Subcutaneous abdominal adipose tissue (tissue), 5 donors: ENCODE results near the gene TOMM20.
"Not testable (repeated sequence)": the region's sequence is repeated elsewhere in the genome, so short reads cannot be mapped to it uniquely, and the experiment has no call there.

Experiments
- H3K27ac ChIP-seq: one replicate; pipeline ENCODE4 v1.7.0; 2013; ENCODE audit warnings: low read depth, mild to moderate bottlenecking, inconsistent platforms, low read length, moderate library complexity
- H3K27me3 ChIP-seq, 5 donors: one replicate each; pipeline ENCODE4 v1.7.0; 2013; ENCODE audit warnings: low read length in 5 of 5, inconsistent platforms in 1 of 5; ENCODE audit not compliant: control insufficient read depth in 5 of 5, insufficient read depth in 4 of 5
- H3K36me3 ChIP-seq, 5 donors: one replicate each; pipeline ENCODE4 v1.7.0; 2013; ENCODE audit warnings: low read length in 5 of 5; ENCODE audit not compliant: control insufficient read depth in 5 of 5, insufficient read depth in 5 of 5
- H3K4me1 ChIP-seq, 5 donors: one replicate each; pipeline ENCODE4 v1.7.0; 2013; ENCODE audit warnings: low read length in 5 of 5, mild to moderate bottlenecking in 3 of 5, moderate library complexity in 1 of 5; ENCODE audit not compliant: control insufficient read depth in 5 of 5, insufficient read depth in 5 of 5
- H3K4me3 ChIP-seq, 5 donors: one replicate each; pipeline ENCODE4 v1.7.0; 2013; ENCODE audit warnings: low read length in 5 of 5, low read depth in 1 of 5
- H3K9ac ChIP-seq, 5 donors: one replicate each; pipeline ENCODE4 v1.7.0; 2013; ENCODE audit warnings: low read length in 5 of 5, mild to moderate bottlenecking in 4 of 5, moderate library complexity in 3 of 5
- H3K9me3 ChIP-seq, 5 donors: one replicate each; pipeline ENCODE4 v1.7.0; 2013; ENCODE audit warnings: low read length in 5 of 5; ENCODE audit not compliant: control insufficient read depth in 5 of 5
- donor health status: healthy.
- donor health status: healthy.
- donor health status: healthy.
- donor health status: healthy.
- donor health status: healthy.

The TOMM20 gene

GRCh38 chr1:235128456-235129328 is at the start of gene TOMM20:
Gene TOMM20, minus strand, starts transcription at chr1:235128837. Its CDS starts 122 bp downstream, at chr1:235128715.
- H3K27ac ChIP-seq = peak within 1 kb of the TSS; percentile 90
- H3K9me3 ChIP-seq = no peaks in the 10 kb centered on the region
- H3K27me3 ChIP-seq = no peaks in the 10 kb centered on the region
- H3K9ac ChIP-seq = peak within 1 kb of the TSS; percentile 82 to 99 (median 94)
- peaks cover 0 to 27% (median 19%) of the 10 kb centered on the region in 5 donors for H3K4me1 ChIP-seq
- H3K4me3 ChIP-seq = peak within 1 kb of the TSS; percentile 88 to 98 (median 96)
- H3K36me3 ChIP-seq = peaks cover 7 to 21% (median 13%) of the 10 kb centered on the region in 5 donors

- Histone ChIP-seq H3K9ac (peak overlapping the region in 1 of 5 donors; percentile 45), H3K36me3 (peaks cover 12 to 52% (median 37%) of the 10 kb centered on the region in 5 donors), H3K27ac (no peak overlapping the region), H3K27me3 (no peaks in the 10 kb centered on the region), H3K9me3 (no peaks in the 10 kb centered on the region), H3K4me3 (no peak overlapping the region), H3K4me1 (peaks cover 0 to 3% (median 0%) of the 10 kb centered on the region in 5 donors)
Measured at GRCh38 chr1:235176486-235176885, 47.8 kb upstream of the TOMM20 start.

DNA sequence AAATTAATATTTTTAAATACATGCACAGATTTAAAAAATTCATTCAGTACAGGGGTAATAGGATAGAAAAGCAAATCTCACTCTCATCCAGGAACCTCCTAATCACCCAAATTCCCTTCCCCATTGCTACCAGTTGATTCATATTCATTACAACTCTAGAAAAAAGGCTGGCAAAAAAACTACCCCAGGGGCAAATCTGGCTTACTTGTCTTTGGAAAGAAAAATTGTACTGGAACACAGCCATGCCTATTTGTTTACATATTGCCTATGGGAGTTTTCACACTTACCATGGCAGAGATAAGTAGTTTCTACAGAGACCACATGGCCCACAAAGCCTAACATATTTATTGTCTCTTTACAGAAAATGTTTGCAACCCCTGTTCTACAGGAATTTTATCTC is 41.3 kb upstream of the TOMM20 start:
- Histone ChIP-seq H3K4me1 (no peaks in the 10 kb centered on the region), H3K9me3 (no peaks in the 10 kb centered on the region), H3K4me3 (no peak overlapping the region), H3K27me3 (no peaks in the 10 kb centered on the region), H3K9ac (no peak overlapping the region), H3K36me3 (peaks cover 11 to 59% (median 34%) of the 10 kb centered on the region in 5 donors), H3K27ac (no peak overlapping the region)

- Histone ChIP-seq H3K4me3 (no peak overlapping the region), H3K27me3 (no peaks in the 10 kb centered on the region), H3K27ac (no peak overlapping the region), H3K9me3 (no peaks in the 10 kb centered on the region), H3K9ac (no peak overlapping the region), H3K4me1 (no peaks in the 10 kb centered on the region), H3K36me3 (peaks cover 10 to 46% (median 25%) of the 10 kb centered on the region in 5 donors)
Measured at GRCh38 chr1:235168375-235168774, 39.7 kb upstream of the TOMM20 start.

- H3K4me3 ChIP-seq = peak overlapping the region; percentile 90 to 98 (median 96)
- peak overlapping the region; percentile 81 to 94 (median 90) for H3K9ac ChIP-seq
- peaks cover 0 to 19% (median 18%) of the 10 kb centered on the region in 5 donors for H3K4me1 ChIP-seq
- no peaks in the 10 kb centered on the region for H3K9me3 ChIP-seq
- H3K27me3 ChIP-seq = no peaks in the 10 kb centered on the region
- H3K27ac ChIP-seq = peak overlapping the region; percentile 88
- H3K36me3 ChIP-seq = peaks cover 3 to 19% (median 14%) of the 10 kb centered on the region in 5 donors
Measured at GRCh38 chr1:235161685-235162327, 33.2 kb upstream of the TOMM20 start.

DNA sequence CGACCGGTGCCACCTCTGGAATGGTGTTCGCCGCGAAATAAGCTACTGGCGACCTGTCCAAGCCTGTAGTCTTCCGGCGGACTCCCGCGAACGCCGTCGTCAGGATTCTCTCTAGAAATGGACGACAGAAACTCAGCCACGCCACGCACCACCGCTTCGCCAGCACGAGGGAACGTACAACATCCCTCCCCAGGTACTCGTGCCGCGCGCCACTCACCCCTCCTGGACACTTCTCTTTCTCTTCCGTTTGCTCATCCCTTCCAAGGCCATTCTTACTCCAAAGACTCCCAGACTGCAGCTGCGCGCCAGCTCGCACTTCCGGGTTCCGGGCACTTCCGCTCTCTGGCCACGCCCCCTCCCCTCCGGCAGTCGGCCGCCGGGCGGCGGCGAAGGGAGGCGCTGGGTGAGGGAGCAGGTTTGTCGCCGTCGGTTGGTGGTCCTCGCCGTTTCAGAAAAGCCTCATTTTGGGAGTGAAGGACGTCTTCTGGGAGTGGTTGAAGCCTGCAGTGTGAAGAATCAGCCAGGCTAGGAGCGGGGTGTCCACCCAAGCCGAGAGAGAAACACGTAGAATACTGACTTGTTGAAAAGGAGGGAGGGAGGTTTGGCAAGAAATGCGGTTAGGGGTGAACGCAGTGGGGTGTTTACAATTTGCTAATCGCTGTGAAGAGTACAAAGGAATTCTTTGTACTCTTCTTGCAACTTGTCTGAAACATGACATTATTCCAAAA is 32.5 kb upstream of the TOMM20 start, which contains the start of gene RBM34:
RBM34 (minus strand) TSS at position 294 of the 728 bp plus-strand sequence; CDS start at position 270, 24 bp downstream.
- peaks cover 0 to 19% (median 18%) of the 10 kb centered on the region in 5 donors for H3K4me1 ChIP-seq
- H3K4me3 ChIP-seq = peak within 1 kb of the TSS; percentile 90 to 98 (median 96)
- H3K27ac ChIP-seq = peak within 1 kb of the TSS; percentile 88
- peak within 1 kb of the TSS; percentile 86 to 94 (median 90) for H3K9ac ChIP-seq
- peaks cover 10 to 26% (median 21%) of the 10 kb centered on the region in 5 donors for H3K36me3 ChIP-seq
- no peaks in the 10 kb centered on the region for H3K27me3 ChIP-seq
- H3K9me3 ChIP-seq = no peaks in the 10 kb centered on the region

DNA sequence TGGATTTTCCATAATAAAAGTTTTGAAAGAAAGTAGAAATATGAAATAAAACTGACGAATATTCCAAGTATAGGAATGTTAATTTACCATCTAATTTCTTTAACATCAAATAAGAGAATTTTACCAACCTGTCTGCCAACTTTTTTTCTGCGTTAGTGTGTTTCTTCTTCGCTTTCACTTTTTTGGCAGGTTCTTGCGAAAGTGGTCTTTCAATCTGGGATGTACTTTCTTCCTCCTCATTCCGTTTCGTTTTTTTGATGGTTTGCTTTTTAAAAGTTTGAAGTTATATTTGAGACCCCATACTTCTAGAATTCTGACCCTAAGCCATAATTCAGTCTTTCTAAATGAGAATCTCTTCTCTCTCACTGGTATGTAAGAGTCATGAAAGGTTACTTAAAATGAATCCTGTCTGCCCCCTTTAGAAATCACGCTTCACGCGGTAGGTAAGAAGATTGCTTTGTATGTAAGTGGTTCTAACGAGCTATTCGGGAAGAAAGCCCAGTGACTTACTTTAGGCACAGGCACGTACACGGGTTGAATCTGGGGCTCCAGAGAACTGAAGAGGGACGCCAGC is 31.8 kb upstream of the TOMM20 start:
- peak overlapping the region; percentile 86 to 94 (median 90) for H3K9ac ChIP-seq
- H3K9me3 ChIP-seq = no peaks in the 10 kb centered on the region
- H3K27me3 ChIP-seq = no peaks in the 10 kb centered on the region
- peak overlapping the region; percentile 90 to 98 (median 96) for H3K4me3 ChIP-seq
- H3K4me1 ChIP-seq = peaks cover 0 to 19% (median 18%) of the 10 kb centered on the region in 5 donors
- peak overlapping the region; percentile 88 for H3K27ac ChIP-seq
- peaks cover 10 to 28% (median 22%) of the 10 kb centered on the region in 5 donors for H3K36me3 ChIP-seq

- H3K4me1 ChIP-seq = peaks cover 0 to 21% (median 19%) of the 10 kb centered on the region in 5 donors
- not testable (repeated sequence) for H3K9me3 ChIP-seq, H3K27me3 ChIP-seq
- peak overlapping the region; percentile 88 for H3K27ac ChIP-seq
- H3K36me3 ChIP-seq = peaks cover 10 to 28% (median 22%) of the 10 kb centered on the region in 5 donors
- H3K9ac ChIP-seq = peak overlapping the region in 2 of 5 donors; percentile 86 to 90
- peak overlapping the region in 4 of 5 donors; percentile 90 to 98 (median 93) for H3K4me3 ChIP-seq
Measured at GRCh38 chr1:235159930-235160329, 31.3 kb upstream of the TOMM20 start.

GRCh38 chr1:235159284-235159683 is 30.6 kb upstream of the TOMM20 start:
- H3K4me3 ChIP-seq = not testable (repeated sequence)

More at GRCh38 chr1:235159284-235159683, 30.6 kb upstream of the TOMM20 start:
- H3K27me3 ChIP-seq, H3K9me3 ChIP-seq, H3K27ac ChIP-seq, H3K9ac ChIP-seq: not testable (repeated sequence)
- peaks cover 10 to 31% (median 26%) of the 10 kb centered on the region in 5 donors for H3K36me3 ChIP-seq
- peaks cover 0 to 28% (median 25%) of the 10 kb centered on the region in 5 donors for H3K4me1 ChIP-seq
